Nephron progenitor cell (in vitro differentiated cells): ENCODE results near the gene UBASH3B.

ENCODE experiments used
- DNase-seq: peaks from one replicate; pipeline ENCODE4 v3.0.0; 2021
- H3K27ac Mint-ChIP-seq: 2 replicates; pipeline ENCODE4 v1.8.0; 2021; ENCODE audit warnings: mild to moderate bottlenecking, moderate library complexity, mixed read lengths
- H3K27me3 Mint-ChIP-seq: 2 replicates; pipeline ENCODE4 v1.8.0; 2021; ENCODE audit warnings: mild to moderate bottlenecking, low read depth, mixed read lengths; ENCODE audit not compliant: poor library complexity
- H3K36me3 Mint-ChIP-seq: 2 replicates; pipeline ENCODE4 v1.8.0; 2021; ENCODE audit warnings: low read depth, mixed read lengths
- H3K4me1 Mint-ChIP-seq: 2 replicates; pipeline ENCODE4 v1.8.0; 2021; ENCODE audit warnings: mixed read lengths
- H3K4me3 Mint-ChIP-seq: 2 replicates; pipeline ENCODE4 v1.8.0; 2021; ENCODE audit warnings: mild to moderate bottlenecking, moderate library complexity, mixed read lengths
- H3K9me3 Mint-ChIP-seq: 2 replicates; pipeline ENCODE4 v1.8.0; 2021; ENCODE audit warnings: mild to moderate bottlenecking, moderate library complexity, mixed read lengths
- CTCF ChIP-seq: fragments of 200-600 bp; sonication (generic); IDR thresholded peaks from 2 replicates; pipeline ENCODE4 v1.5.0; 2021; ENCODE audit warnings: antibody characterized with exemption

UBASH3B gene

DNA sequence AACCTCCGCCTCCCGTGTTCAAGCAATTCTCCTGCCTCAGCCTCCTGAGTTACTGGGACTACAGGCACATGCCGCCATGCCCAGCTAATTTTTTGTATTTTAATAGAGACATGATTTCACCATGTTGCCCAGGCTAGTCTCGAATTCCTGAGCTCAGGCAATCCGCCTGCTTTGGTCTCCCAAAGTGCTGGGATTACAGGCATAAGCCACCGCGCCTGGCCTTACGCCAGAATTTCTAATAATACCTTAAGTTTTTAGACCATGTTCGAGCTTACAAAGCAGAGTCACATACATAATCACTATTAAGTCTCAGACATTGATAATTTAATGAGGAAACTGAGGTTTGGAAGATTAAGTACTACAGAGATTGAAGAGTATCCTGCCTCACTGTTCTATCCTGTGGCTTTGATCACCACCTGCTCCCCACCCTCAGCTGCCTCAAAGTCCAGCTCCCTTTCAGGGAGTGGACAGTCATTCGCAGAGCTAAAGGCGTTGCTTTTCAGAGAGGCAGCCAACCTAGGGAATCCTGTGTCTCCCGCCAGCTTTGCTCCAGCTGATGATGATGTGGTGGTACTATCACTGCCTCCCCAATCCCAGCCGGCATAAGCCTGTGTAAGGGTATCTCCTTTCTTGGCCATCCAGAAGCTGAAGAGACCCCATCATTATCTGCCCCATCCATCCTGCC, 7.7 kb downstream of the UBASH3B start:
- no peak for TF ChIP-seq CTCF

DNA sequence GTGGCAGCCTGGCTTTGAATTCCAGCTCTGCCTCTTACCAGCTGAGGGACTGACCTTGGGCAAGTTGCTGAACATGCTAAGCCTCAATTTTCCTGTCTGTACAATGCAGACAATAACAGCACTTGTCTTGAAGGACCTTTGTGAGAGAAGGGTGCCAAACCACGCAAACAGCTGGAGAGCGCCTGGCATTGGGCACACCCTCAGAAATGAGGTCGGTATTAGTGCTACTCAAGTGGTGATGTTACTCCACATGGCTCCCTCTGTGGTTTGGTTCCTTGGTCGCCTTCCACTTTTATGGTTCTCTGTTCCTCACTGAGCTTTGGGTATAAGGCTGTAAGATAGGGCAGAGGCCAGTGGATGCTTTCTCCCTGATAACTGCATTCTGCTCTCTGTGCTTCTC, 8.2 kb downstream of the UBASH3B start:
- no peaks in the 10 kb centered on the region for H3K27me3 Mint-ChIP-seq

More for the DNA sequence above, 7.7 kb downstream of the UBASH3B start:
- Mint-ChIP-seq H3K36me3 (peaks cover 4% of the 10 kb centered on the region), H3K4me3 (no peak overlapping the region), H3K4me1 (peaks cover 88% of the 10 kb centered on the region), H3K9me3 (peaks cover 4% of the 10 kb centered on the region), H3K27ac (peak overlapping the region; percentile 29), H3K27me3 (no peaks in the 10 kb centered on the region)
- DNase-seq, result no peak

DNA sequence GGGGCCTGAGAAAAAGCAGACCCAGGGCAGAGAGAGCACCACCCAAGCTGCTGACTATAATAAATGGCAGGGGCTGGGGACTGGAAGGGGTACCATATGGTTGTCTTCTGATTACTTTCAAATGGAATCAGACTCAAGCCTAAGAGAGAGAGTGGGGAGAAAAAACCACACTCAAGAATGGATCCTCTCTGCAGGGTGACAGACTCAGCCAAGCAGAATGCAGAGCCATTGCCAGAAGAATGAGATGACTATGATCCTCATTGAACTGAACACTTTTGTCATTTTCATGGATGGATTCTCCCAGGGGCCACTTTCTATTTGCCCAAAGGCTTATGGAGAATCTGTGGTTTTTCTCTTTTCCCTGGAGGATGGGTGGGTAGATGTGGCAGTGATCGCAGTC, 8.7 kb downstream of the UBASH3B start:
- Mint-ChIP-seq H3K27ac (no peak overlapping the region), H3K9me3 (peaks cover 6% of the 10 kb centered on the region), H3K36me3 (peaks cover 6% of the 10 kb centered on the region), H3K27me3 (peaks cover 1% of the 10 kb centered on the region), H3K4me3 (no peak overlapping the region), H3K4me1 (peaks cover 86% of the 10 kb centered on the region)
- DNase-seq, result no peak
- TF ChIP-seq CTCF, result no peak

More for the DNA sequence above, 8.2 kb downstream of the UBASH3B start:
- no peak for TF ChIP-seq CTCF
- H3K9me3 Mint-ChIP-seq, result peaks cover 5% of the 10 kb centered on the region
- H3K4me3 Mint-ChIP-seq, result no peak overlapping the region
- H3K36me3 Mint-ChIP-seq, result peaks cover 5% of the 10 kb centered on the region
- H3K27ac Mint-ChIP-seq, result peak overlapping the region; percentile 29
- peaks cover 90% of the 10 kb centered on the region for H3K4me1 Mint-ChIP-seq
- DNase-seq, result no peak

- Mint-ChIP-seq H3K27ac (peak overlapping the region; percentile 68), H3K9me3 (peaks cover 11% of the 10 kb centered on the region), H3K4me3 (no peak overlapping the region), H3K4me1 (peaks cover 69% of the 10 kb centered on the region), H3K36me3 (peaks cover 19% of the 10 kb centered on the region), H3K27me3 (peaks cover 5% of the 10 kb centered on the region)
- no peak for TF ChIP-seq CTCF
- DNase-seq, result no peak
Measured at GRCh38 chr11:122665861-122666260, 10.3 kb downstream of the UBASH3B start.

DNA sequence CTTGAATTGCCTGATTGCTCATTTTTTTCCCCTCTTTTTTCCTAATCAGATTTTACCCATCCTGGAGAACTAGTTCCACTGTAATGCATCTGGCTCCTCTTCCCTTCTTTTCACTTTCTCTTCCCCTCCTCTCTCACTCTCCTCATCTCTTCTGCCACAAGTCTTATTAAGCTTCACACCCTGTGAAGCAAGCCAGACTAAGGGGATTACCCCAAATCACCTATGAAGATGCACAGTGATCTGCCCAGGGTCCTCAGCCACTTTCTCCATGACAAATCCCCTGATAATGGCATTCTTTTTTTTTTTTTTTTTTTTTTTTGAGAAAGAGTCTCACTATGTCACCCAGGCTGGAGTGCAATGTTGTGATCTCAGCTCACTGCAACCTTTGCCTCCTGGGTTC, 11.2 kb downstream of the UBASH3B start:
- DNase-seq, result no peak
- peaks cover 67% of the 10 kb centered on the region for H3K4me1 Mint-ChIP-seq
- peaks cover 7% of the 10 kb centered on the region for H3K27me3 Mint-ChIP-seq
- no peak overlapping the region for H3K4me3 Mint-ChIP-seq
- H3K27ac Mint-ChIP-seq, result peak overlapping the region; percentile 68
- peaks cover 11% of the 10 kb centered on the region for H3K9me3 Mint-ChIP-seq
- TF ChIP-seq CTCF, result no peak
- H3K36me3 Mint-ChIP-seq, result peaks cover 19% of the 10 kb centered on the region

DNA sequence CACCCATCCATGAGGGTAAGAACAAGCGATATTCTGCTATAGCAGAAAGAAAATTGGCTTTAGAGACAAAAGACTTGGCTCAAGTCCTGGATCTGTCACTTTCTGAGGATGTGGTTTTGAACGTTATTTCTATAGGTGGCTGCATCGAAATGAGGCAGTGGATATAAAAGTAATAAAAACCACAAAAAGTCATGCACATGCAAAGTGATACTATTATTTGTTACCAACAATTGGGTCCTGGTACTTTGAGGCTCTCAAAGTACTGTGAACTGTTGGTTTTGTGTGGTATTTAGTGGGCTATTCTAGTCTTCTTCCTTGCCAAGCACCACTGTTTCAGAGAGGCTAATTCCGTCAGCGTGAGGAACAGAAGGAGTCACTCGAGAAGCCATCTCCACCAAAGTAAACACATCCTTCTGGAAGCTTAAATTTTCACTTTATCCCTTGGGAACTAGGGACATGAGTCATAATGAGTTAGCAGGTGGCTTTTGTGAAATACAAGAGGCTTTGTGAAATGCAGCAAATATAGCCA, 13.1 kb downstream of the UBASH3B start:
- TF ChIP-seq CTCF, result no peak
- Mint-ChIP-seq H3K9me3 (peaks cover 11% of the 10 kb centered on the region), H3K36me3 (peaks cover 19% of the 10 kb centered on the region), H3K4me3 (no peak overlapping the region), H3K4me1 (peaks cover 66% of the 10 kb centered on the region), H3K27ac (no peak overlapping the region), H3K27me3 (peaks cover 9% of the 10 kb centered on the region)
- no peak for DNase-seq
